WTC11 (cell line): ENCODE measurements around the gene FAM227A.
A peak's percentile ranks its signal among the peaks of the same experiment; 100 is the strongest.

ENCODE experiments used
- CBFB ChIP-seq: sonication (generic); formaldehyde crosslinking; IDR thresholded peaks from 2 replicates; pipeline ENCODE4 v1.8.1; 2022; ENCODE audit warnings: mild to moderate bottlenecking, low read depth, missing genetic modification reagents
- ELF4 ChIP-seq: sonication (generic); formaldehyde crosslinking; IDR thresholded peaks from 2 replicates; pipeline ENCODE4 v1.8.1; 2022; ENCODE audit warnings: low read depth, mild to moderate bottlenecking, moderate library complexity, missing genetic modification reagents
- FOXJ3 ChIP-seq: sonication (generic); formaldehyde crosslinking; IDR thresholded peaks from 2 replicates; pipeline ENCODE4 v1.9.0; 2021; ENCODE audit warnings: missing genetic modification reagents, mild to moderate bottlenecking, borderline replicate concordance
- FOXK1 ChIP-seq: sonication (generic); formaldehyde crosslinking; IDR thresholded peaks from 2 replicates; pipeline ENCODE4 v1.8.0; 2022; ENCODE audit warnings: mild to moderate bottlenecking, moderate library complexity, missing genetic modification reagents
- KAT7 ChIP-seq: sonication (generic); formaldehyde crosslinking; IDR thresholded peaks from 2 replicates; pipeline ENCODE4 v1.8.1; 2023; ENCODE audit warnings: missing genetic modification reagents, mild to moderate bottlenecking, borderline replicate concordance
- NR2C2 ChIP-seq: sonication (generic); formaldehyde crosslinking; IDR thresholded peaks from 2 replicates; pipeline ENCODE4 v1.8.0; 2022; ENCODE audit warnings: mild to moderate bottlenecking, missing genetic modification reagents
- SMAD3 ChIP-seq: sonication (generic); formaldehyde crosslinking; IDR thresholded peaks from 2 replicates; pipeline ENCODE4 v1.8.0; 2022; ENCODE audit warnings: missing genetic modification reagents, mild to moderate bottlenecking, borderline replicate concordance
- SP1 ChIP-seq: sonication (generic); formaldehyde crosslinking; conservative IDR thresholded peaks from 2 replicates; pipeline ENCODE4 v1.8.1; 2022; ENCODE audit warnings: missing genetic modification reagents
- TF ChIP-seq, protein P1 (sequence below): sonication (generic); formaldehyde crosslinking; IDR thresholded peaks from 2 replicates; pipeline ENCODE4 v1.8.0; 2022; ENCODE audit warnings: mild to moderate bottlenecking, missing genetic modification reagents
- TF ChIP-seq, protein P2 (sequence below): fragments of 200-600 bp; IDR thresholded peaks from 2 replicates; pipeline ENCODE4 v1.8.0; 2022; ENCODE audit warnings: antibody characterized with exemption
- TF ChIP-seq, protein P3 (sequence below): sonication (generic); formaldehyde crosslinking; IDR thresholded peaks from 2 replicates; pipeline ENCODE4 v1.8.0; 2022; ENCODE audit warnings: mild to moderate bottlenecking, missing genetic modification reagents
- TF ChIP-seq, protein P4 (sequence below): sonication (generic); formaldehyde crosslinking; IDR thresholded peaks from 2 replicates; pipeline ENCODE4 v1.8.0; 2023; ENCODE audit warnings: missing genetic modification reagents, mild to moderate bottlenecking, borderline replicate concordance
- TF ChIP-seq, protein P5 (sequence below): sonication (generic); formaldehyde crosslinking; IDR thresholded peaks from 2 replicates; pipeline ENCODE4 v1.8.1; 2023; ENCODE audit warnings: mild to moderate bottlenecking, missing genetic modification reagents, borderline replicate concordance
- TF ChIP-seq, protein P6 (sequence below): sonication (generic); formaldehyde crosslinking; IDR thresholded peaks from 2 replicates; pipeline ENCODE4 v1.8.1; 2023; ENCODE audit warnings: mild to moderate bottlenecking, missing genetic modification reagents

DNA sequence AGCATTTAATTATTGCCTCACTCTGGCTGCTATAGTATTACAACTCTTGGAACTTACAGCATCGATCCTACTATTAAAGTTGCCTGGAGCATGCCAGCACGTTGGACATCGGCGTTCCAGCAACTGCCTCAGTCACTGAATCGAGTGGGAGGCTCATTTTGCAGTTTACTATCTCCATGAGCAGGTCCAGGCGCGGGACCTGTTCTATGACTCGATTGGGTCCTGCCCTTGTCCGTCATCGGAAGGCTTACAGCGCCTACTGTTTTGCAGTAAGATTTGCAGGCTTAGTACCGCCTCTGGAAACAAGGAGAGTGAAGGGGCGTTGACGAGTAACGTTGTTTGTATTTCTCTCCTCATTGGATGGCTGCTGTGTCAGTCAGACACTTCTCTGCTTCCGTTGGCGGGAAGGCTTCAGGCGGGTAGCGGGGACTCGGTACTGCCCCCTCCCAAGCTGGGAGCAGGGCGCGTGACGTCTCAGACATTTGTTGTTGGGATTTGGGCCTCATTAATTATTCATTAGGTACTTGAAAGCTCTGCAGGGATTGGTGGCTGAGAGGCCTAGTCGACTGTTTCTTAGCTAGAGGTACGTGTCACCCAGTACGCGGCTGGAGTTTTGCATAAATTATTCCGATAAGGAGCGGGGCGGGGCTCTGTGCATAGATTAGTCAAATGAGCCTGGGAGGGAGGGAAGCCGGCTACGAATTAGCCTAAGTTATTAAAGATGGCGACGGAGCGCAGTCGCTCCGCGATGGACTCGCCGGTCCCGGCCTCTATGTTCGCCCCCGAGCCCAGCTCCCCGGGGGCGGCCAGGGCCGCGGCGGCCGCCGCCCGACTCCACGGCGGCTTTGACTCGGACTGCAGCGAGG lies 49.3 kb upstream of the FAM227A start, which contains the start of gene GTPBP1:
- TF ChIP-seq, protein P1, sequence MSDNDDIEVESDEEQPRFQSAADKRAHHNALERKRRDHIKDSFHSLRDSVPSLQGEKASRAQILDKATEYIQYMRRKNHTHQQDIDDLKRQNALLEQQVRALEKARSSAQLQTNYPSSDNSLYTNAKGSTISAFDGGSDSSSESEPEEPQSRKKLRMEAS (CRISPR knock-in tag): peak; percentile 68
- TF ChIP-seq, protein P2, sequence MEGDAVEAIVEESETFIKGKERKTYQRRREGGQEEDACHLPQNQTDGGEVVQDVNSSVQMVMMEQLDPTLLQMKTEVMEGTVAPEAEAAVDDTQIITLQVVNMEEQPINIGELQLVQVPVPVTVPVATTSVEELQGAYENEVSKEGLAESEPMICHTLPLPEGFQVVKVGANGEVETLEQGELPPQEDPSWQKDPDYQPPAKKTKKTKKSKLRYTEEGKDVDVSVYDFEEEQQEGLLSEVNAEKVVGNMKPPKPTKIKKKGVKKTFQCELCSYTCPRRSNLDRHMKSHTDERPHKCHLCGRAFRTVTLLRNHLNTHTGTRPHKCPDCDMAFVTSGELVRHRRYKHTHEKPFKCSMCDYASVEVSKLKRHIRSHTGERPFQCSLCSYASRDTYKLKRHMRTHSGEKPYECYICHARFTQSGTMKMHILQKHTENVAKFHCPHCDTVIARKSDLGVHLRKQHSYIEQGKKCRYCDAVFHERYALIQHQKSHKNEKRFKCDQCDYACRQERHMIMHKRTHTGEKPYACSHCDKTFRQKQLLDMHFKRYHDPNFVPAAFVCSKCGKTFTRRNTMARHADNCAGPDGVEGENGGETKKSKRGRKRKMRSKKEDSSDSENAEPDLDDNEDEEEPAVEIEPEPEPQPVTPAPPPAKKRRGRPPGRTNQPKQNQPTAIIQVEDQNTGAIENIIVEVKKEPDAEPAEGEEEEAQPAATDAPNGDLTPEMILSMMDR: no peak
- TF ChIP-seq, protein P3, sequence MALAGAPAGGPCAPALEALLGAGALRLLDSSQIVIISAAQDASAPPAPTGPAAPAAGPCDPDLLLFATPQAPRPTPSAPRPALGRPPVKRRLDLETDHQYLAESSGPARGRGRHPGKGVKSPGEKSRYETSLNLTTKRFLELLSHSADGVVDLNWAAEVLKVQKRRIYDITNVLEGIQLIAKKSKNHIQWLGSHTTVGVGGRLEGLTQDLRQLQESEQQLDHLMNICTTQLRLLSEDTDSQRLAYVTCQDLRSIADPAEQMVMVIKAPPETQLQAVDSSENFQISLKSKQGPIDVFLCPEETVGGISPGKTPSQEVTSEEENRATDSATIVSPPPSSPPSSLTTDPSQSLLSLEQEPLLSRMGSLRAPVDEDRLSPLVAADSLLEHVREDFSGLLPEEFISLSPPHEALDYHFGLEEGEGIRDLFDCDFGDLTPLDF (CRISPR knock-in tag): no peak
- peak; percentile 88 for TF ChIP-seq SP1
- no peak for TF ChIP-seq FOXJ3 (CRISPR knock-in tag)
- TF ChIP-seq, protein P4, sequence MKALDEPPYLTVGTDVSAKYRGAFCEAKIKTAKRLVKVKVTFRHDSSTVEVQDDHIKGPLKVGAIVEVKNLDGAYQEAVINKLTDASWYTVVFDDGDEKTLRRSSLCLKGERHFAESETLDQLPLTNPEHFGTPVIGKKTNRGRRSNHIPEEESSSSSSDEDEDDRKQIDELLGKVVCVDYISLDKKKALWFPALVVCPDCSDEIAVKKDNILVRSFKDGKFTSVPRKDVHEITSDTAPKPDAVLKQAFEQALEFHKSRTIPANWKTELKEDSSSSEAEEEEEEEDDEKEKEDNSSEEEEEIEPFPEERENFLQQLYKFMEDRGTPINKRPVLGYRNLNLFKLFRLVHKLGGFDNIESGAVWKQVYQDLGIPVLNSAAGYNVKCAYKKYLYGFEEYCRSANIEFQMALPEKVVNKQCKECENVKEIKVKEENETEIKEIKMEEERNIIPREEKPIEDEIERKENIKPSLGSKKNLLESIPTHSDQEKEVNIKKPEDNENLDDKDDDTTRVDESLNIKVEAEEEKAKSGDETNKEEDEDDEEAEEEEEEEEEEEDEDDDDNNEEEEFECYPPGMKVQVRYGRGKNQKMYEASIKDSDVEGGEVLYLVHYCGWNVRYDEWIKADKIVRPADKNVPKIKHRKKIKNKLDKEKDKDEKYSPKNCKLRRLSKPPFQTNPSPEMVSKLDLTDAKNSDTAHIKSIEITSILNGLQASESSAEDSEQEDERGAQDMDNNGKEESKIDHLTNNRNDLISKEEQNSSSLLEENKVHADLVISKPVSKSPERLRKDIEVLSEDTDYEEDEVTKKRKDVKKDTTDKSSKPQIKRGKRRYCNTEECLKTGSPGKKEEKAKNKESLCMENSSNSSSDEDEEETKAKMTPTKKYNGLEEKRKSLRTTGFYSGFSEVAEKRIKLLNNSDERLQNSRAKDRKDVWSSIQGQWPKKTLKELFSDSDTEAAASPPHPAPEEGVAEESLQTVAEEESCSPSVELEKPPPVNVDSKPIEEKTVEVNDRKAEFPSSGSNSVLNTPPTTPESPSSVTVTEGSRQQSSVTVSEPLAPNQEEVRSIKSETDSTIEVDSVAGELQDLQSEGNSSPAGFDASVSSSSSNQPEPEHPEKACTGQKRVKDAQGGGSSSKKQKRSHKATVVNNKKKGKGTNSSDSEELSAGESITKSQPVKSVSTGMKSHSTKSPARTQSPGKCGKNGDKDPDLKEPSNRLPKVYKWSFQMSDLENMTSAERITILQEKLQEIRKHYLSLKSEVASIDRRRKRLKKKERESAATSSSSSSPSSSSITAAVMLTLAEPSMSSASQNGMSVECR (CRISPR knock-in tag): no peak
- no peak for TF ChIP-seq CBFB
- TF ChIP-seq NR2C2 (CRISPR knock-in tag): no peak
- no peak for TF ChIP-seq SMAD3
- TF ChIP-seq KAT7 (CRISPR knock-in tag): no peak
- TF ChIP-seq, protein P5, sequence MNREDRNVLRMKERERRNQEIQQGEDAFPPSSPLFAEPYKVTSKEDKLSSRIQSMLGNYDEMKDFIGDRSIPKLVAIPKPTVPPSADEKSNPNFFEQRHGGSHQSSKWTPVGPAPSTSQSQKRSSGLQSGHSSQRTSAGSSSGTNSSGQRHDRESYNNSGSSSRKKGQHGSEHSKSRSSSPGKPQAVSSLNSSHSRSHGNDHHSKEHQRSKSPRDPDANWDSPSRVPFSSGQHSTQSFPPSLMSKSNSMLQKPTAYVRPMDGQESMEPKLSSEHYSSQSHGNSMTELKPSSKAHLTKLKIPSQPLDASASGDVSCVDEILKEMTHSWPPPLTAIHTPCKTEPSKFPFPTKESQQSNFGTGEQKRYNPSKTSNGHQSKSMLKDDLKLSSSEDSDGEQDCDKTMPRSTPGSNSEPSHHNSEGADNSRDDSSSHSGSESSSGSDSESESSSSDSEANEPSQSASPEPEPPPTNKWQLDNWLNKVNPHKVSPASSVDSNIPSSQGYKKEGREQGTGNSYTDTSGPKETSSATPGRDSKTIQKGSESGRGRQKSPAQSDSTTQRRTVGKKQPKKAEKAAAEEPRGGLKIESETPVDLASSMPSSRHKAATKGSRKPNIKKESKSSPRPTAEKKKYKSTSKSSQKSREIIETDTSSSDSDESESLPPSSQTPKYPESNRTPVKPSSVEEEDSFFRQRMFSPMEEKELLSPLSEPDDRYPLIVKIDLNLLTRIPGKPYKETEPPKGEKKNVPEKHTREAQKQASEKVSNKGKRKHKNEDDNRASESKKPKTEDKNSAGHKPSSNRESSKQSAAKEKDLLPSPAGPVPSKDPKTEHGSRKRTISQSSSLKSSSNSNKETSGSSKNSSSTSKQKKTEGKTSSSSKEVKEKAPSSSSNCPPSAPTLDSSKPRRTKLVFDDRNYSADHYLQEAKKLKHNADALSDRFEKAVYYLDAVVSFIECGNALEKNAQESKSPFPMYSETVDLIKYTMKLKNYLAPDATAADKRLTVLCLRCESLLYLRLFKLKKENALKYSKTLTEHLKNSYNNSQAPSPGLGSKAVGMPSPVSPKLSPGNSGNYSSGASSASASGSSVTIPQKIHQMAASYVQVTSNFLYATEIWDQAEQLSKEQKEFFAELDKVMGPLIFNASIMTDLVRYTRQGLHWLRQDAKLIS (CRISPR knock-in tag): no peak
- no peak for TF ChIP-seq ELF4 (CRISPR knock-in tag)
- TF ChIP-seq FOXK1 (CRISPR knock-in tag): peak; percentile 97
- TF ChIP-seq, protein P6, sequence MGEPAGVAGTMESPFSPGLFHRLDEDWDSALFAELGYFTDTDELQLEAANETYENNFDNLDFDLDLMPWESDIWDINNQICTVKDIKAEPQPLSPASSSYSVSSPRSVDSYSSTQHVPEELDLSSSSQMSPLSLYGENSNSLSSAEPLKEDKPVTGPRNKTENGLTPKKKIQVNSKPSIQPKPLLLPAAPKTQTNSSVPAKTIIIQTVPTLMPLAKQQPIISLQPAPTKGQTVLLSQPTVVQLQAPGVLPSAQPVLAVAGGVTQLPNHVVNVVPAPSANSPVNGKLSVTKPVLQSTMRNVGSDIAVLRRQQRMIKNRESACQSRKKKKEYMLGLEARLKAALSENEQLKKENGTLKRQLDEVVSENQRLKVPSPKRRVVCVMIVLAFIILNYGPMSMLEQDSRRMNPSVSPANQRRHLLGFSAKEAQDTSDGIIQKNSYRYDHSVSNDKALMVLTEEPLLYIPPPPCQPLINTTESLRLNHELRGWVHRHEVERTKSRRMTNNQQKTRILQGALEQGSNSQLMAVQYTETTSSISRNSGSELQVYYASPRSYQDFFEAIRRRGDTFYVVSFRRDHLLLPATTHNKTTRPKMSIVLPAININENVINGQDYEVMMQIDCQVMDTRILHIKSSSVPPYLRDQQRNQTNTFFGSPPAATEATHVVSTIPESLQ (CRISPR knock-in tag): no peak
